Neural crest cell (in vitro differentiated cells): ENCODE measurements around the gene PLEKHO2. TPM values are rescaled to one million over a fixed set of nuclear protein-coding genes. Genes with fewer than 3 reads are reported as not detected.

ENCODE experiments used
- DNase-seq: peaks from one replicate; pipeline ENCODE4 v3.0.0; 2021; ENCODE audit warnings: low read depth, mixed read lengths, low spot score
- H3K27ac Mint-ChIP-seq: one replicate; pipeline ENCODE4 v1.8.0; 2021; ENCODE audit warnings: mild to moderate bottlenecking, mixed read lengths; ENCODE audit not compliant: unreplicated experiment
- H3K27me3 Mint-ChIP-seq: 2 replicates; pipeline ENCODE4 v1.8.0; 2021; ENCODE audit warnings: low read depth, mild to moderate bottlenecking, mixed read lengths
- H3K36me3 Mint-ChIP-seq: 2 replicates; pipeline ENCODE4 v1.8.0; 2021; ENCODE audit warnings: low read depth, mild to moderate bottlenecking, mixed read lengths
- H3K4me1 Mint-ChIP-seq: 2 replicates; pipeline ENCODE4 v1.8.0; 2021; ENCODE audit warnings: mixed read lengths
- H3K4me3 Mint-ChIP-seq: one replicate; pipeline ENCODE4 v1.8.0; 2021; ENCODE audit warnings: mild to moderate bottlenecking, mixed read lengths
- H3K9me3 Mint-ChIP-seq: 2 replicates; pipeline ENCODE4 v1.8.0; 2021; ENCODE audit warnings: mixed read lengths
- total RNA-seq: library from RNA; stranded (reverse); gene quantifications from 2 replicates; pipeline ENCODE4 v1.2.1, GENCODE V29; 2021
- TF ChIP-seq, protein P1 (sequence below): fragments of 200-600 bp; sonication (generic); conservative IDR thresholded peaks from 2 replicates; pipeline ENCODE4 v1.5.0; 2021; ENCODE audit warnings: antibody characterized with exemption, mild to moderate bottlenecking

Gene PLEKHO2
- total RNA-seq, 1 donor from 2014 or later = 18.2 TPM

DNA sequence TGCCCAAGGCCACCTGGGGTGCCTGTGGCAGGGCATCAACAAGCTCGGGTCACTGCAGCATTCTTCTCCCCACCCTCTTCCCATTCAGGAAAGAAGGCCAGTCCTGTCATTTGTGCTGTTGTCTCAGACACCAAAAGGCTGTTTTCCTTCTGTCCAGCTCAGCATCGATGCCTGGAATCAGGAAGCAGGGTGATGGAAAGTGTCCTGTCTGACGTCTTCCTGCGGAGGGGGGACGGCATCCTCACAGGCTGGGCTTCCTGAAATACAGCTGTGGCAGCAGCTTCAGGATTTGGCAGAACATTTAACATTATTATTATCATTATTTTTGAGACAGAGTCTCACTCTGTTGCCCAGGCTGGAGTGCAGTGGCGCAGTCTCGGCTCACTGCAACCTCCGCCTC, 37.0 kb downstream of the PLEKHO2 start:
- peaks cover 12% of the 10 kb centered on the region for H3K4me1 Mint-ChIP-seq
- no peaks in the 10 kb centered on the region for H3K9me3 Mint-ChIP-seq
- H3K27me3 Mint-ChIP-seq = no peaks in the 10 kb centered on the region
- no peak for DNase-seq
- H3K36me3 Mint-ChIP-seq = no peaks in the 10 kb centered on the region
- H3K4me3 Mint-ChIP-seq = no peak overlapping the region
- no peak overlapping the region for H3K27ac Mint-ChIP-seq
- TF ChIP-seq, protein P1, sequence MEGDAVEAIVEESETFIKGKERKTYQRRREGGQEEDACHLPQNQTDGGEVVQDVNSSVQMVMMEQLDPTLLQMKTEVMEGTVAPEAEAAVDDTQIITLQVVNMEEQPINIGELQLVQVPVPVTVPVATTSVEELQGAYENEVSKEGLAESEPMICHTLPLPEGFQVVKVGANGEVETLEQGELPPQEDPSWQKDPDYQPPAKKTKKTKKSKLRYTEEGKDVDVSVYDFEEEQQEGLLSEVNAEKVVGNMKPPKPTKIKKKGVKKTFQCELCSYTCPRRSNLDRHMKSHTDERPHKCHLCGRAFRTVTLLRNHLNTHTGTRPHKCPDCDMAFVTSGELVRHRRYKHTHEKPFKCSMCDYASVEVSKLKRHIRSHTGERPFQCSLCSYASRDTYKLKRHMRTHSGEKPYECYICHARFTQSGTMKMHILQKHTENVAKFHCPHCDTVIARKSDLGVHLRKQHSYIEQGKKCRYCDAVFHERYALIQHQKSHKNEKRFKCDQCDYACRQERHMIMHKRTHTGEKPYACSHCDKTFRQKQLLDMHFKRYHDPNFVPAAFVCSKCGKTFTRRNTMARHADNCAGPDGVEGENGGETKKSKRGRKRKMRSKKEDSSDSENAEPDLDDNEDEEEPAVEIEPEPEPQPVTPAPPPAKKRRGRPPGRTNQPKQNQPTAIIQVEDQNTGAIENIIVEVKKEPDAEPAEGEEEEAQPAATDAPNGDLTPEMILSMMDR = no peak

DNA sequence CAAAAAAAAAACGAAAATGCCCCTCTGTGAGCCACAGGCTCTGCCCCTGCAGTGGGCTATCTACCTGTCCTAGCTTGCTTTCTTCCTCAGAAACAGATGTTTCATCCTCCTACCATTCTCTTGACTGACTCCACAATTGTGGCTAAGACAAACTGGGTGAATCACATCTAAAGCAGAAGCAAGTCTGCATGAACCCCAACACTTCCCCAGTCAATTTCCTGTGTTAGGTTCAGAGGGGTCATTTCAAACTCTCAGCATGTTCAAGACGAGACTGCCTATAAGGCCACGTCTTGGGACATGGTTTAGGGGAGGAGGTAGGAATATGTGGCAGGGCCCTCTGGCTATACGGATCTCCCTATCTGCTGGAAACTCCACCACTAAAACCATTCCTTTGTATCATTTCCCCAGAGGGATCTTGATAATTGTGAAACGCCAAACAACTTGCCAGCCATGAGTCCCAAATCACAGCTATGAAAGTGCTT, 41.4 kb downstream of the PLEKHO2 start:
- Mint-ChIP-seq H3K9me3 (no peaks in the 10 kb centered on the region), H3K36me3 (no peaks in the 10 kb centered on the region), H3K4me3 (no peak overlapping the region), H3K27me3 (no peaks in the 10 kb centered on the region), H3K4me1 (peaks cover 11% of the 10 kb centered on the region), H3K27ac (no peak overlapping the region)
- TF ChIP-seq, protein P1 = no peak
- no peak for DNase-seq

DNA sequence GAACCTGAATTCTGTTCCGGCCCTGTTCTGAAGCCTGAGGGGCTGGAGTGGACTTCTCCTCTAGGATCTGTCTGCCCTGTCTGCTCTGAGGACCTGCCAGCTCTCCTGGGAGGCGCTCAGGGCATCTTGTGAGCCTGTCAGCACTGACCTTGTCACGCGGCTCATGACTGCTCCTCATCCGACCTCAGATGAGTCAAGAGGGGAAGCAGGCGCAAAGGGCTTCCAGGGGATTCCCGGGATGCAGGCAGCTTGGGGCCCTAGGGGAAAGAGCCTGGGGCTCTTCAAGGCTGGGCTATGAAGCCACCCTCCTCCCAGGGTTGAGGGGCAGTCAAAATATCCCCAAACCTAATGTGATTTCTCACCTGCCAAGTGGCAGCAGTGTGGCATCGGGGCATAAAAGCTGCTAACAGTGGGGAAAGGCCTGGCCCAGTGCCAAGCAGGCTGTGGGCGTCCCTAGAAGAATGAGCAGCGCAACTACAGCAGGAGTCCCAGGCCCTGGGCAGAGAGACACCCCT, 42.3 kb downstream of the PLEKHO2 start:
- Mint-ChIP-seq H3K9me3 (no peaks in the 10 kb centered on the region), H3K27me3 (no peaks in the 10 kb centered on the region), H3K27ac (peak overlapping the region; percentile 1), H3K4me1 (peaks cover 11% of the 10 kb centered on the region), H3K36me3 (no peaks in the 10 kb centered on the region), H3K4me3 (no peak overlapping the region)
- no peak for DNase-seq
- TF ChIP-seq, protein P1 = no peak

DNA sequence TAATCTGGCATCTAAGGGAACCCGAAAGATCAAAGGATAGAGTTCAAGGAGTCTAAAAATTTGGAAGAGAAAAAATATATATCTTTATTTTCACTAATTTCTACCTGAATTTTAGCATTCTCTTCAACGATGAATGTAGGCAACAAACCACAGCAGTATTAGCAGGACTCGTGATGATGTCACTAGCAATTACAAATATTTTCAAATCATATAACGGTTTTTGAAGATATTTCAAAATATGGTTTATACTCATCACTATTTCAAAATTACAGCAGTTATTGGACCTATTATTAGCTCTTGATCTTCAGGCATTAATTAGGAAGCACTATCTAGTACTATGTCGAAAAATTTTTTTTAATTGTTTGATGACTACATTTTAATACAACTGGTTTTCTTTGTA, 43.0 kb downstream of the PLEKHO2 start:
- H3K27ac Mint-ChIP-seq = no peak overlapping the region
- TF ChIP-seq, protein P1 = no peak
- H3K36me3 Mint-ChIP-seq = no peaks in the 10 kb centered on the region
- peaks cover 11% of the 10 kb centered on the region for H3K4me1 Mint-ChIP-seq
- no peaks in the 10 kb centered on the region for H3K9me3 Mint-ChIP-seq
- H3K27me3 Mint-ChIP-seq = no peaks in the 10 kb centered on the region
- H3K4me3 Mint-ChIP-seq = no peak overlapping the region
- no peak for DNase-seq

DNA sequence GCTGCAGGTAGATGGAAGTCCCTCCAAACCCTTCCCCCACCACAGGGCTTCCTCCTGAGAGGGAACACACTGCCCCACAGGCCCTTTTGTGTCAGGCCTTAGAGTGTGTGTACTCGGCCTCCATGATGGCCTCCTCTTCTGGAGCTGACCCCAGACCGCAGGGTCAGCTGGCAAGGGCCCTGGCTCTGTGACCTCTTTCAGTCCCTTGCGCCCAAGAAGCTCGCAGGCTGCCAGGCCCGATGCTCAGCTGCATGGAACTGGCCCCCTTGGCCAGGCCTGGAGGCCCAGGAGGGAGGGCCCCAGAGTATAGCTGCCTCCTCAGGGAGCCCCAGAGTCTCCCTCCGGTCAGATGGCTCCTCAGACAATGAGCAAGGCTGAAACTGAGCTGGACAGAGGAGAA, 46.6 kb downstream of the PLEKHO2 start:
- no peak for DNase-seq
- Mint-ChIP-seq H3K36me3 (no peaks in the 10 kb centered on the region), H3K27me3 (no peaks in the 10 kb centered on the region), H3K4me3 (no peak overlapping the region), H3K9me3 (no peaks in the 10 kb centered on the region), H3K27ac (no peak overlapping the region), H3K4me1 (peaks cover 19% of the 10 kb centered on the region)
- TF ChIP-seq, protein P1 = no peak
